HUDEP-2 (cell line): ENCODE results near the gene TIAM1.

Experiments
- DNase-seq, 76 experiments: peaks; one replicate each; lab custom pipeline; 2025; ENCODE audit not compliant: unreplicated experiment in 76 of 76; lab: John Stamatoyannopoulos, UW

The TIAM1 gene

DNA sequence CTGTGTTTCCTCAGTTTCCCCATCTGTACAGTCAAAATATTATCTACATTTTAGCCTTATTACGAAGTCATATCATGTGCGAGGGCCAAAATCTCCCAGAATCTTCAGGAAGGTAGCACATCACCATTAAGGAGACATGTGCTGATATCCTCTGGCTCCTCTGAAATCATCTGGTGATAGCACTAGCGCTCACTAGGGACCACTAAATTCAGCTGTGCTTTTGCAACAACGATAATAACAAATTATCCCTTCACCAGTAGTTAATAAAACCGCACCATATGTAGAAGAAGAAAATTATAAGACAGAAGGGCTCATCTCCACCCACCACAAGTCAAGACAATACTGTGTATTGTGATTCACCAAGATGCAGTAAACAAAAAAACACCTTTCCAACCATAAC, 53.3 kb downstream of the TIAM1 start:
- no peak for DNase-seq

DNA sequence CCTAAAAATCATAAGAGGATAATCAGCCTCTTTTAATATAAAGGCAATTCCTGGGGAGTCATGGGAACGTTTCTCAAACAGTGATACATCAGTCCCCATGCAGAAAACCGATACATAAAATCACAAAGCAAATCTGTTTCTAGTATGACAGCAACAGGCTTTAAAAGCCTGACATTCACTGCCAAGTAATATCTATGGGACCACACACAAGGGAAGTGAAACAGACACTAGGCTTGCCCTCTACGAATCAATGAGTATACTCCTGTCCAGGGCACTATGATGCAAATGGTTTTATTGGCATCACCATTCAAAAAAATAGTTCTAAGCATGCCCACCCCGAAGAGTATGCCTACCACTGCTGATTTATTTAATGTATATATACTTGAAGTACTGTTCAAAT, 54.4 kb downstream of the TIAM1 start:
- no peak for DNase-seq

DNA sequence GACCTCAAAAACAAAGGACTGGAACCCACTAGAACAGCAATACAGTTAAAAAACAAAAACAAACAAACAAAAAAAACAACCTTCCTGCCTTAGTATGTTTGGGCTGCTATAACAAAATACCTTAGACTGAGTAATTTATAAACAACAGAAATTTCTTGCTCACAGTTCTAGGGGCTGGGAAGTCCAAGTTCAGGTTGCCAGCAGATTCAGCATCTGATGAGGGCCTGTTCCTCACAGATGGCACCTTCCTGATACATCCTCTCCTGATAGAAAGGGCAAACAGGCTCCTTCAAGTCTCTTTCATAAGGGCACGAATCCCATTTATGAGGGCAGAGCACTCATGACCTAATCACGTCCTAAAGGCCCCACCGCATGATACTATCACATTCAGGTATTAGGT, 55.9 kb downstream of the TIAM1 start:
- no peak for DNase-seq

DNA sequence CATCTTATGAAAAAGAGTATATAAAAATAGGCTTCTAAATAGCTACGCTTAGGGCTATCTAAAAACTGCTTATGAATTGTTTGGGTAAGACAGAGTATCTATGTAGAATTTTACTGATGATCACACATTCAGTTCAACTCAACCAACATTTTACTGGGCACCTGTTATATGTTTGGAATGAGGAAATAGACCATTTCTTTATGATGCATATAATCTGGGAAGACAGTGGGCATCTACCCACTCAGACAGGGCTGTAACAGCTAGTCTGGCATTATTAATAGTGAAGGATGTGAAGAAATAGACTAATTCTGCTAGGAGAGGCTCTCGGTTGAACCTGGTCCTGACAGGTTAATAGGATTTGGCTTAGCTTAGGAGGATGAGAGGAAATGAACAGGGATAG, 56.9 kb downstream of the TIAM1 start:
- no peak for DNase-seq

DNA sequence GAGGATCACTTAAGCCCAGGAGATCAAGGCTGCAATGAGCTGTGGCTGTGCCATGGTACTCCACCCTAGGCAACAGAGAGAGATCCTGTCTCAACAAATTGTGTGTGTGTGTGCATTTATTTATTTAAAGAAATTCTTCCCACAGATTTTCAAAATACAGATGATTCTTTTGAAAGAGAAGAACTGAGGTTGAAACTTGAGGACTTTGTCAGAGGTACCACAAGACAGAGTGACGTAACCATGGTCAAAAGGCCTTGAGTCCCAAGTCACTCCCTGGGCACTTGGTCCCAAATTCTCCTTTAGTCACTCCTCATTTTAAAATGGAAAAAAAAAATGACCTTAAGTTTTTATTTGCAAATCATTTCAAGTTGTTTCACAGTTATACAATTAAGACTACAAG, 57.4 kb downstream of the TIAM1 start:
- no peak for DNase-seq

DNA sequence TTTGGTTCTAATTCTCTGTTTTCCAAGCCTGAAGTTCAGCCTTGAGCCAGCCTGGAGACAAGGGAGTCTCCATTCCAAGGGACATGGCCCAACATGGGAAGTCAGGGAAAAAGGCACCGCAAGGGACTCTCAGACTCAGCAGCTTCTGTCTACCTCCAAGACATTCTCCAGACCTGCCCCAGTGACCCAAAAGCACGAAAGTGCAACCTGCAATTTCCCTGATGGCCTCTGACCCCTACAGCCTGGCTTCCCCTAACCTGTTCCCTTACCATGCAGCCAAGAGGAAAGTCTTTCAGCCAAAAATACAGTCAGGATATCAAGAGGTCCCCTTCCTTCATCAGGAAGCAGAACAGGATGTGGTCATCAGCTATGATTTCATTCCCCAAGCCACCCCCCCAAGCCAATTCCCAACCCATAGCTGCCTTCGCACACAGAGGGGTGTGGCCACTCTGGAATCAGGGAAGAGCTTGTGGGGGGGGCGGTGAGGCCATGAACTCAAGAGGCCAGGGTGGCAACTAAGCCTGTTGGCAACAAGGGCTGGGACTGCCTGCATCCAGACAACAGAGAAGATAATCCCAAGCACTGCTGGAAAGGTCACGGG, 59.2 kb downstream of the TIAM1 start:
- DNase-seq = no peak

DNA sequence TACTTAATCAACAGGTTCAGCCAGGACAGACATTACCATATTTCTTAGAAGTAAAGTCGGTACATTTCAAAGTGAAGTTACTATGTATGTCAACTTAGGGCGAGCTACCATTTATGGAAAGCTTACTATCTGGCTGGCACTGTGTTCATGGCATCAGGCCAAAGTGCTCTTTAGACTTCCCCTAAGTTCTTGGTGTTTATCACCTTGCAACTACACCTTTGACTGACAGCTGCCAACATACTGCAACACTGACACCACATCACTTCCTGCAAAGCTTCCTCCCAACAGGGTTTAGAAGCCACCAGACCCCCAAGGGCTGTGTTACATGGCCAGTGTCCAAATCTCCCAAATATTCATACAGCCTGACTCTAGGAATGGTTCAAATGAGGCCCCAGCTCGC, 61.0 kb downstream of the TIAM1 start:
- peak in 5 of 76 experiments; percentile 6 to 32 (median 21) for DNase-seq

DNA sequence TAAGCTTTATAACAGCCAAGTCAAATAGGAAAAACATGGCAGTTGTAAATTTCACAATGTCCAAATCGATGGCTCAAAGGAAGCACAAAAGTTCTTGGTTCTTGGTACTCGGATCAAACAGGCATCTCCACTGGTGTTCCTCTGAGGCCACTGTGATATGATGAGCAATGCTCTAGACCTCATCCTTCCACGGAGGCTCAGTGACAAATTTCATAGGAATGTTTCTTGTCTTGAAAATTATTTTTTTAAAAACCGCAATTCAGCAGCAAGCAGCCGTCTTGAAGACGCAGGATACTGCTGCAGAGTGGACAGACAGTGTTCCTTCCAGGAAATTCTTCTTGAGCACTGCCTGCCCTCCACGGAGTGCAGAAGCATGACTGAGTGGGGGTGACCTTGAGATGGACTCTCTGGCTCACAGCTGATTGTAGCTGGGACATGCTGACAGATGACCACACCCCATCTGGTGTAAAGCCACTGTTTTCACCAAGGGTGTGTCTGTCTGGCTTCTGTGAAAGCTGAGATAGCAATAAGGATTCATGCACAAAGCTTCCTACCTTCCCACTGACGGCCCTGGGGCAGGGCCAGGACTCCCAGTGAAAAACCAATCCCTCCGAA, 61.9 kb downstream of the TIAM1 start:
- DNase-seq = peak in 49 of 76 experiments; percentile 2 to 80 (median 31)

DNA sequence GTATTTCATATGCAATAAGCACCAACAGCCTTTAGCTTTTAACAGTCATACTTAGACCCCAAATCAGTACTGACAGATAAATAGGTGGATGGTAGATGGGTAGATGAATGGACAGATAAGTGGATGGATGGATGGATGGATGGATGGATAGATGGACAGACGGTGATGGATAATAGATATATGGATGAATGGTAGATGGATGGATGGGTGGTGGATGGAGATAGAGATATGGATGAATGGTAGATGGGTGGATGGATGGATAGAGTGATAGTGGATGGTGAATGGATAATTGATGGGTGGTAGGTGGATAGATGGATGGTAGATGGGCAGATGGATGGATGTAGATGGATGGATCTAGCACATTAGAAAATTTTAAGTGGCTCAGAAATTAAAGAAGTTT, 62.5 kb downstream of the TIAM1 start:
- DNase-seq = no peak

DNA sequence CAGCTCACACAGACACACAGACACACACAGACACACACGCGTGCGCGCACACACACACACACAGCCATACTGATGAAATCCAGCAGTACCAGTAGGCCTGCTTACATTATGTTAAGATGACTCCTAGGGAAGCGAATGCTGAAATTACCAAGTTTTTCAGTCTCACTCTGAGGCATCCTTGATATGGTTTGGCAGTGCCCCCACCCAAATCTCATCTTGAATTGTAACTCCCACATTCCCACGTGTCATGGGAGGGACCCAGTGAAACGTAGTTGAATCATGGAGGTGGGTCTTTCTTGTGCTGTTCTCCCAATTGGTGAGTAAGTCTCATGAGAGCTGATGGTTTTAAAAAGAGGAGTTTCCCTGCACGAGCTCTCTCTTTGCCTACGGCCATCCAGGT, 64.1 kb downstream of the TIAM1 start:
- DNase-seq = no peak

DNA sequence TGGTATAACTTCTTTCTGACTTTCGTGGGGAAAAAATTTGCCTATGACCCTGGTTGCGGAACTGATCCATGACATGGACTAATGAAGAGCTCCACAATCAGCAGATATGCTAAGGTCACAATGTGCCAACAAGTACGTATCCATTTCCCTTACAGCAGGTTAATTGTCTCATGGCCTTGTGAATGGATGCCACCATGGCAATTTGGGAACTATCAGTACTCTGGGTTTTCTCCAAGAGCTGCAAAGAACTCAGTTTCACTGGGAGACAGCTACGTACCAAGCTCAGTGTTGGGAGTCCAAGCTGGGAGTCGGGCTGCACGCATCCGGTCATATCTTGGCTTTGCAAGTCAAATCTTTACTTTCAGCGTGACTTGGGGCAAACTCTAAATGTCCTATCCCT, 64.8 kb downstream of the TIAM1 start:
- DNase-seq = no peak

DNA sequence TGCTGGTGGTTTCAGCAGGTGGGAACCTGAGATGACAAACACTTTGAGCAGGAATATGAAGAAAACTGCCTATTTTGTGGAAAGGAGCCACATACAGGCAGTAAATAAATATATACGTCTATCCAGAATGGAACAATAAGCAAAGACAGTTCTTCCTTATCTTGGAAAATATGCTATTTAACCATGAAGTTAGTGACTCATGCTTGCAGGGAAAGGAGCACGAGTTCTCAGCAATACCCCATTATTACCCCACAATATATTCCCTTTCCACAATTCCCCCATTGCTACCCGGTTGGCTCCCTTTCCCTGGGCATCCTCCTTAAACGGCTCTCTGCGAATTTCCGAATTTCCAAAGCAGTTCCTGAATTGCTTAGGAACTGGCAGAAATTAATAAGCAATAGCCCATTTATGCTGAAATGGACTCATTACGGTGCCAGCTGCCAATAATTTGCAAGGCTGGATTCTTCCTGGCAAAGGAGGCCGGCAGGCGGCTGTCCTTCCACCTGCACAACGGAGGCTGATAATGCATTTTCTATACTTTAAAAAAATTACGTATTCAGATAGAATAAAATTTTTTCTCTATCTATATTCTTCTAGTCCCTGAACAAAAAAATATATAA, 65.4 kb downstream of the TIAM1 start:
- no peak for DNase-seq

DNA sequence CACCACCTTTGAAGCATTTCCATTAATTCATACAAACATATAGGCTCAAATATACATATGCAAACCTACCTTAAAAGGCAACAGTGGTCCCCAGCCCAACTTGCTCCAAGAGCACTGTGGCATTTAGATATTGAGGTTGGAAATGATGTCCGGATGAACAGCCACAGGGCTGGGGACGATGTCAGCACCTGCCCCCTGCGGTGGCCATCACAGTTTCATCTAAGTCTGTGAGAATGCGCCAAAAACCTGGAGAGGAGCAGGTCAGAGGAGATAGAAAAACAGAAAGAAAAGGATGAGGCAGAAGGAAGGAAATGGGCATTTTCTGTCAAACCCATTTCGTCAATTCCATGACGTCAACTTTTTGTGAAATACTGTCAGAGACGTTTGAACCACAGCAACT, 67.4 kb downstream of the TIAM1 start:
- no peak for DNase-seq

DNA sequence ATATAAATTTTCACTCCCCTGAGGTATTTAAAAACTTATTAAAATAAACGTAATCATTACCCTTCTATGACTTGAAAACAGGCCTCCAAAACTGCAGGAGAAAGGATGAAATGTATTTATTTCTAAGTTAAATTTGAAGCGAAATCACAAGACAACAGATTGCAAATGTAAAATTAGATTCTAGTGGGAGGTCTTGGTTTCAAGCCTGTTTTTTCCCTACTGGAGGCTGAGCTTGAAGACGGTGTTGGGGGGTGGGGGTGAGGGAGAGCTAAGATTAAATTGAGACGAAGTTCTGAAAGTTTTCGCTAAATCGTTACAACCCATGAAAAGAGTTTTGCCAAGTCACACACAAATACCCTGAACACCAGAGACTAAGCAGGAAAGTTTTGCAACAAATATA, 68.2 kb downstream of the TIAM1 start:
- no peak for DNase-seq

DNA sequence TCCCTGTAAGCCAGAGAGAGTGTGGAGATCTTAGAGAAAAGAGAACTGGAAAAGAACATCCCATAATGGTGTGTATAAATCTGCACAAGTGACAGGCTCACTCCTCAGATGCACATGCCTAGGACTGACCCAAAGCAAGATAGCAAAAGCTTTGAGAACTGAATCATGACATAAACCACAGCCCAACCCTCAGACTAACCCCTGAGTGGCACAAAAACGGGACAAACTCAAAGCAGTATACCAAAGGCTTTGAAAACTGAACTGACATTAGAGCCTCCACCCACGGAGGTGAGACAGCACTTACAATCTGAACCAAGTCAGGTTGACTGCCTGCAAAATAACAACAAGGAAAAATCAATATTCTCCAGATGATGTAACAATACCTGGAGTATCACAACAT, 70.8 kb downstream of the TIAM1 start:
- DNase-seq = no peak

DNA sequence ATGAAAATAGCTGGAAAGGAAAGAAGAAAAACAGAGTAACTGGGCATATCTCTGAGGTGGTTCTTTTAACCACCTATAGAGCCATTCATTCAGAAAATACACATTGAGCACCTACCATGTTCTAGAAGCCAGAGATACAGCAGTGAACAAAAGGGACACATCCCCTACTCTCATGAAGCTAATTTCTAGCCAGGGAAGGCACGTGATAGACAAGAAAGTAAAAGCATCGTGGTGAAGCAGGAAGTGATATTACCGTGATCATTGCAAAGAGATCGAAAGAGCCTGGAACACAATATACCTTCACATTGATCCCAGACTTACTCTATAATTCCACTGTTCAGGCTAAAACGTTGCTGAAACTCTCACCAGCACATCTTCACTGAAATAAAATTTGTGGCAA, 76.0 kb downstream of the TIAM1 start:
- DNase-seq = no peak

DNA sequence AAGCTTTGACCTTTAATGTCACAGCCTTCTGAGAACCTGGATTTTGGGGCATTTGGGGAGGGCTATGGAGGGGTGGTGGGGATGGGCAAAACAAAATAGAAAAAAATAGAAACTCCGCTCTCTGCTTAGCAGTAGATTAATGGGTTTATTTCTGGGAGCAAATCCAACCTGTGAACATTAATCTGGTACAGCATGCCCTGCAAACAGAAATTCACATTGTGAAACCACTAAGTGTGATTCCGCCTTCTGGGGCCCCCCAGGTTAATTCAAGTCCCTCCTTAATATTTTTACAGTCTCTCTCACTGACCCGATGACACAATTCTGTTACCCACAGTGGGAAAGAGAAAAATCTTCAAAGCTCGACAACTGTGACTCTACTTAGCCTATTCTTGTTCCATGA, 76.4 kb downstream of the TIAM1 start:
- DNase-seq = no peak

DNA sequence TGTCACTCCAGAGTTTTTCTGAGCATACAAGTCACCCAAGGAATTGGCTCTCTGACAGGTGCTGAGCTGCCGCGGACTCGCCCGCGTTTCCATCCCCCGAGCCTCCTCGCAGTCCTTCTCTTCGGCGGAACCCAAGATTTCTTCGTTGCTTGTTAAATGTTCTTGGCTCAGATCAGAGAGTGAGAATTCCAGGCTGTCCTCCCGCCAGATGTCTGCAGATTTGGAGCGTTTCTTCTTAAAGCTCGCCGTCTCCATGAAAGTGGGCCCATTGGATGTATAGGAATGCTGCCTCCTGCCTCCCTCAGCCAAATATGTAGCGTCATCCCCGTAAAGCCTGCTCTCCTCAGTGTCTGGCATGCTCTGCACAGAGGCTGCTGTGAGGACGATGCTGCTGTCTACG, 77.8 kb downstream of the TIAM1 start:
- no peak for DNase-seq

DNA sequence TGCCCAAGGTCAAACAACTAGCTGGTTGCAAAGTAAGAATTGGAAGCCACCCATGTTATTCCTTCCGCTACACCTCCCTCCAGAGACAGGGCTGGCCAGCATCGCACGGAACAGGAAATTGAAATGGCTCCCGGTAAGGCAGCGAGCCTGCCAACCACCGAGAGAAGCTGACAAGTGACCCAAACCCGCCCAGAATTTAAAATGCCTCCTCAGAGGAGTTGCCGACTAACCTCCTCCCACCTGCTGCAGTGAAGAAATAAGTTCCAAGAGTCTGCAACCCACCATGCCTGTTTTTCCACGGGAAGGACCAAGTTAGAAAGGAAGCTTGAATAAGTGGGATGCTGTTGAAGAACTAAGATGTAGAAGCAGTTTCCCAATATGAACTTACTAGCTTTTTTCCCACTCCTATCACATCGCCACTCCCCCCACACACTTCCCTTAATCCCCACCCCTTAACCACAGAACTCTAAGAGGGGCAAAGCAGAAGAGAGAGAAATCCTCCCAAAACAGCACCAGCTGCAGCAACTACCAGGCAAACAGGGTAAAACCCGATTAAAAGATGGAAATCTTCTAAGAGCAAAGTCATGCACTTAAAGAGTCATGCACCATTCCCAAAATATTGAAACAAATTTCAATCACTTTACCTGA, 78.6 kb downstream of the TIAM1 start:
- DNase-seq = no peak

DNA sequence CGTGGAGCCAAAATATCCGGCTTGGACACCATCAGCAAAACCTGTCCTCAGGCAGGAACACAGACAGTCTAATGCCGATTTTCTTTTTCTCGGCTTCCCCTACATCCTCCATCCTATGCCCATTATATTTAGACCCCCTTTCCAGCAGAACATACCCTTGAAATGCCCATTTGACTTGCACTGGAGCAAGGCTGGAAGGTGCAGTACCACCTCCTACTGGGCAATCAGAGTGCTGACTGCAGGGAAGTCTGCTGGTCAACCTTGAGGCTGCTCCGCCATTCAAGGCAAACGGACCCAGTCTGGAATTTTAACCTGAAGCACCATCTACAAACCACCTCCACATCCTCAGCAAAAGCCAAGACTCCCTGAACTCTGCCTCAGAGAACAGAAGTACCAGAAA, 79.5 kb downstream of the TIAM1 start:
- no peak for DNase-seq

DNA sequence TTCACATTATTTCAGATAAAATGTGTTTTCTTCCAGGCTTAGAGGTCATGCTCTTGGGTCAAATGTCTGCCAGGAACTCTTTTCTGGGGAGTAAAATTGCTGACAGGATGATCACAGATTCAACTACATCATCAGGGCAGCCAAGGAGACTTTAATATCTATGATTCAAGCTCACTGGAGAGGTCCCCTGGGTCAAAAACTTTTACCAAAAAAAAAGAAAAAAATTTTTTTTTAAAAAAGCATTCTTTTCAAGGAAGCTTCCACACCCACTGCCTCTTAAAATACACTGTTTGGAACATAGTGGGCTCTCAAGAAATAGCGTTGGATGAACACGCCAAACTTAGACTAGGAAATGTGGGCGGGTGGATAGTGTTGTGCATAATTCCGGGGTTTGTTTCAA, 81.3 kb downstream of the TIAM1 start:
- DNase-seq = no peak

DNA sequence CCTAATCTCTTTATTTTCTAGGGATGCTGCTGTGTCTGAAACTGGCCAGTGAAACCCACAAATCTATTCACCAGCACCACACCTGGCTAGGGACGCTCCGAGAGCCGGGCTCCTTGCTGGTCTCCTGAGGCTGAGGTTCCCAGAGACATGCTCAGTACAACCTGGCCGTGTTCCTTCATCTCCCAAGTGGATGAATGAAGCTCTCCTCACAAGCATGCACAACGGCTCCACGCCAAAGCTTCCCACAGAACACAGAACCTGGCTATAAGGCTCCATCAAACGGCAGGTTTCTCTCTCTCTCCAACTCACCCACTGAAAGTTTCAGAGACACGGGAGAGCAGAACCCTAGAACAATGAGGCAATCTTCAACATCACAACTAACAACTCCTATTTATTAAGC, 82.3 kb downstream of the TIAM1 start:
- no peak for DNase-seq
